Measurements from ENCODE around the gene IDH3B.
A peak's percentile ranks its signal among the peaks of the same experiment; 100 is the strongest.

The IDH3B gene

DNA sequence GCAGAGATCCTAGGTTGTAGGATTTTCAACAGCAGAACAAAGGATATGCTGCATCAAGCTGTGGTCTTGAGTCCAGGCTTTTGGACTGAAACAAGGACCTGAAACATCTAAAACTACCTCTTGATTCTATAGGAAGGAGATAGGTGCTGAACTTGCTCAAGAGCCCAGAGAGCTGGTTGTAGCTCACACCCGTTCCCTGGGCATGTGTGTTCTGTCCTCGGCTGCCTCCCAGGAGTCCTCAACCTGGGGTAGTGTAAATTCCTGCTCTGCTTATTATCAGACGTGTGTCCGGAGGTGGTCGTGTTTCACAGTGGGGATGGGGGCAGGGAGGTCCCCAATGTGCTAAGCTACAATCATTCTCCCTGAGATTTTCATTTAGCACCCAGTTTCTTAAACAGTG is 6.8 kb downstream of the IDH3B start:
- DNase-seq (ENCODE audit: low spot score) = no peak

DNA sequence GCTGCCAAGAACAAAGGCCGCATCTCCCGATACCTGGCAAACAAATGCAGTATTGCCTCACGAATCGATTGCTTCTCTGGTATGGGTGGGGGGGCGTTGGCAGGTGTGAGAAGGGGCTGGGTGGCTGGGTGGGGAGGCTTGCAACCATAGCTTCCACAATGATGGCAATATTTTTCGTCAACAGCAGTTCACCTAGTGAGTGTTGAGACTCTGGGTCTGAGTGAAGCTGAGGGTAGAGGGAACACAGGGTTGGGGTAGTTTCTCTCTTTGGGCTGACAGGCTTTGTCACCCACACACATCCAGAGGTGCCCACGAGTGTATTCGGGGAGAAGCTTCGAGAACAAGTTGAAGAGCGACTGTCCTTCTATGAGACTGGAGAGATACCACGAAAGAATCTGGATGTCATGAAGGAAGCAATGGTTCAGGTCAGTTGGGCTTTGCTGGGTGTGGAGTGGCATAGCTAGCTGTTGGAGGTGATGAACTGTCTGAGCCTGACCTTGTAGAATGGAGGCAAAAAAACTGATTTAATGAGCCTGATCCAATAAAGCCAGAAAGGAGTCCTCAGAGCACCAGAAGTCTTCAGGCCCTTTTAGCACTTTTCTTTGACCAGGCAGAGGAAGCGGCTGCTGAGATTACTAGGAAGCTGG is 7.4 kb downstream of the IDH3B start:
- DNase-seq (ENCODE audit: low spot score) = no peak

DNA sequence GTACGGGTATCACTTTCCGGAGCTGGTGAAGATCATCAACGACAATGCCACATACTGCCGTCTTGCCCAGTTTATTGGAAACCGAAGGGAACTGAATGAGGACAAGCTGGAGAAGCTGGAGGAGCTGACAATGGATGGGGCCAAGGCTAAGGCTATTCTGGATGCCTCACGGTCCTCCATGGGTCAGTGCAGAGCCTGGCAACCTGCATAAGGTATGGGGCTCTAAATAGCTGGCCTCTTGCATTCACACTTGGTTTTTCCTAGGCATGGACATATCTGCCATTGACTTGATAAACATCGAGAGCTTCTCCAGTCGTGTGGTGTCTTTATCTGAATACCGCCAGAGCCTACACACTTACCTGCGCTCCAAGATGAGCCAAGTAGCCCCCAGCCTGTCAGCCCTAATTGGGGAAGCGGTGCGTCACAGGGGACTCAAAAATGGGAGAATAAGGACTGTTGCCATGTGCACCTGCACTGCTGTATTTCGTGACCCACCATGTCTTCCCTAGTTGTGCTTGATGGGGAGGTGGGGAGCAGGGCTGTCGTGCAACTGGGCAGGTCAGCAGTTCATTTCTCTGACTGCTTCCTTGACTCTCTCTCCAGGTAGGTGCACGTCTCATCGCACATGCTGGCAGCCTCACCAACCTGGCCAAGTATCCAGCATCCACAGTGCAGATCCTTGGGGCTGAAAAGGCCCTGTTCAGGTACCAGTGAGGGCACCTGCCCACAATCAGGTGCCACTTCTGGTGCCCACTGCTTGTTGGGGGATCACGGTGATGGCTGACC is 8.5 kb downstream of the IDH3B start:
- no peak for DNase-seq (ENCODE audit: low spot score)

DNA sequence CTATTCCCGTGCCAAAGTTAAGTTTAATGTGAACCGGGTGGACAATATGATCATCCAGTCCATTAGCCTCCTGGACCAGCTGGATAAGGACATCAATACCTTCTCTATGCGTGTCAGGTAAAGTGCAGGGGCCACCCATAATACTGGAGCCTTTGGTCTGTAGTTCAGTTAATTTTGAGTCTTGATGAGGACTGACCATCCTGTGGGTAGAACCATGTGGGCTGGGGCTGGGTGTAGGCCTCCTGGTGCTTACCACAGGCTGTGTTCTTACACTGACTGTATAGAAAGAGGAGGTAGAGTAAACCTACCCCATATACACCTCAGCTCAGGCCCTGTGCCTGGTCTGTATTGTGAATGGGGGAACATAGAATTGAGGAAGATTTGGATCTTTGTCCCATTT is 9.2 kb downstream of the IDH3B start:
- no peak for DNase-seq (ENCODE audit: low spot score)

DNA sequence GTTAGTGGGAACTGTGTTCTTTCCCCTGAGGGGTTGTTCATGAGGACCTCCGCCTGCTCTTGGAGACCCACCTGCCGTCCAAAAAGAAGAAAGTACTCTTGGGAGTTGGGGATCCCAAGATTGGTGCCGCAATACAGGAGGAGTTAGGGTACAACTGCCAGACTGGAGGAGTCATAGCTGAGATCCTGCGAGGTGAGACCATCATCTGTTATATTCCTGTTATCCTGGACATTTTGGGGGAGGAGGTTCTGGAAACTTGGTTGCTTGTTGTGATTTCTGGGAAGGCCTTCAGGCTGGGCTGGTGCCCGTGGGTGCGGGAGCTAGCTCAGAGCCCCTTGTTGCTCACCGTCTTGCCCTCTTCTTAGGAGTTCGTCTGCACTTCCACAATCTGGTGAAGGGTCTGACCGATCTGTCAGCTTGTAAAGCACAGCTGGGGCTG is 9.6 kb downstream of the IDH3B start:
- no peak for DNase-seq (ENCODE audit: low spot score)

DNA sequence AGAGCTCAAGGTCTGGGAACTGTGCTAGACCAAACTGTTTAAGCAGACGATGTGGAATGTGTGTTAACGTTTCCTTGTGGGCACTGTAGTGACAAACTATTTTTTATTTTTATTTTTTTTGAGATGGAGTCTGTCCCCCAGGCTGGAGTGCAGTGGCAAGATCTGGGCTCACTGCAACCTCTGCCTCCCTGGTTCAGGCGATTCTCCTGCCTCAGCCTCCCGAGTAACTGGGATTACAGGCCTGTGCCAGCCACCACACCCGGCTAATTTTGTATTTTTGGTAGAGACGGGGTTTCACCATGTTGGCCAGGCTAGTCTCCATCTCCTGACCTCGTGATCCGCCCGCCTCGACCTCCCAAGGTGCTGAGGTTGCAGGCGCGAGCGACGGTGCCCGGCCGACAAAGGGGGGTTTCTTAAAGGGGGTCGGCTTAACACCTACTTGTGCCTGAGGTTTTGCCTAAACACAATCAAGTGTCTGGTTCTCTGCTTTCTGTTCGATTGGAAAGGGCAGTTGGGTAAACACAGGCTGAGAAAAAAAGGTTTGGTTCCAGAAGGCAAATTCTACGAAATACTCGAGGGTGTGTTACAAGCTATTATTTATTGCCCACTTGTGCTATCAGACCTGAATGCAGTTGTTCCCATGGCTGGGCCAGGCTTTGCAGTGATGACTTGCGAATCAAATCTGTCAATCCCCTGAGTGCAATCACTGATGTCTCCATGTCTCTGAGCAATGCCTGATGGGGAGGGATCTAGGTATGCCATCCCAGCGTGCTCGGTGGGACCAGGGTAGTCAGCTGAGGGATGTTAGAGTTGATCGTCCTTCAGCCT is 10.2 kb downstream of the IDH3B start:
- no peak for DNase-seq (ENCODE audit: low spot score)

DNA sequence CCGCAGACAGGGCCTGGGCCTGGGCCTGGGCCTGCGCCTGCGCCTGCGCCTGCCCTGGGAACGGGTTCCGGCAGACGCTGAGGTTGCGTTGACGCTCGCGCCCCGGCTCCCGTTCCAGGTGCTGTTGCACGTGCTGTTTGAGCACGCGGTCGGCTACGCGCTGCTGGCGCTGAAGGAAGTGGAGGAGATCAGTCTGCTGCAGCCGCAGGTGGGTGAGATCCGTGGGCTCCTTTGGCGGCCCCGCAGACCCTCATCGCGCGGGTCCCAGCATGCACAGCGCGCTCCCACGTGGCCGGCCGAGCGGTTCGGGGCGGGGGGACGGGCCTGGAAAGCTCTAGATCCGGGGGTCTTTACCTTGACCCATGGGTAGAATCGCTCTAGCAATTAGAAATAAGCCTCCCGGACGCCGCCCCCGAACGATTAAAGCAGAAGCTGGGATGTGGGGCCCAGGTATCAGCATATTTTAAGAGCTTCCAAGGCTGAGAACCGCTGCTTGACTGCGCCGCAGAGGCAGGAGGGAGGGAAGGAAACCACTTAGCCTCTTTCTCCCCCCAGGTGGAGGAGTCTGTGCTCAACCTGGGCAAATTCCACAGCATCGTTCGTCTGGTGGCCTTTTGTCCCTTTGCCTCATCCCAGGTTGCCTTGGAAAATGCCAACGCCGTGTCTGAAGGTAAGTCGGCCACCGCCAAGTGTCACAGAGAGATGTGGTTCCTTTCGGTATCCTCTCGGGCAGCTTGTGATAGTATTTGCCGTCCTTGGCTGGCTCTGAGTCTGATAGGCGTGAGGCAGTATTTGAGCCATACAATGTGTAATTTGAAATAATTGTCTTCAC is 11.1 kb downstream of the IDH3B start:
- no peak for DNase-seq (ENCODE audit: low spot score)

DNA sequence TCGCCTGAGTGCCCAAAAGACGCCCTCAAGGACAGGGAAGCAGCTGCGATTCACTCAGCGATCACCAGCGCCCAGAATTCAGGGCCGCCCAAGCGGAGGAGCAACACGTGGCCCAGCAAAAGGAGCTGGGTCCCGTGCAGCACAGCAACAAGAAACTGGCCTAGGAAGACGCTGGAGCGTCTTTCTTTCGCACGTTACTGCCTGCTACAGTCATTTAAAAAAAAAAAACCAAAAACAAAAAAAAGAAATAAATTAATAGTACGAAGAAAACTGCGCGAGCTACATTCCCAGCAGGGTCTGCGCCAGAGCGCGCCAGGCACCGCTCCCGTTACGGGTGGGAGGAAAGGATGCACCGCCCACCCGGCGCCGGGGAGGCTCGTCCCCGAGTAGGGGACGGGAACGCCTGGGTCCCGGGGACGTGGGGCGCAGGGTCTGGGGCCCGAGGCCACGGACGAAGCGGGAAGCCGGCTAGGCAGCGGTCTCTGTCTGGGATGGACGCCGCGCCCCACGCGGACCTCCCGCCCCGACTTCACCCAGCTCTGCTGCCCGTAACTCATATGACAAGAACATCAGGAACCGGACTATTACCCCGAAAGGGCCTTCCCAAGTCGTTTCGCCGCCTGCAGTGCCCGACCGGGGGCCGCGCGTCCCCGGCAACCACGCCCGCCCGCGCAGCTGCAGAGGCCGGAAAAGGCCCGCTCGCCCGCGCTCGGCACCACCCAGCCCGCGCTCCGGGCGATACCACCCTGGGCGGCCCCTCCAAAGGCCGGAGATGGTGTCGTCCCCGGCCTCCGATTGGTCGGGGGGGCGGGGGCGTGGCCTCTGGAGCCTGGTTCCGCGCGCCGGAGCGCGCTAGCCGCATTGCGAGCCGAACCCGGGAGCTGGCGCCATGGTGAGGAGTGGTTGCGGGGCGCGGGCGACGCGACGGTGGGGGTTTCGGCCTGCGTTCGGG is 12.0 kb downstream of the IDH3B start, which contains the start of gene NOP56:
NOP56 (plus strand) TSS at position 861 of the 952 bp plus-strand sequence; CDS start at position 890, 29 bp downstream.
- peak; percentile 92 for DNase-seq (ENCODE audit: low spot score)

DNA sequence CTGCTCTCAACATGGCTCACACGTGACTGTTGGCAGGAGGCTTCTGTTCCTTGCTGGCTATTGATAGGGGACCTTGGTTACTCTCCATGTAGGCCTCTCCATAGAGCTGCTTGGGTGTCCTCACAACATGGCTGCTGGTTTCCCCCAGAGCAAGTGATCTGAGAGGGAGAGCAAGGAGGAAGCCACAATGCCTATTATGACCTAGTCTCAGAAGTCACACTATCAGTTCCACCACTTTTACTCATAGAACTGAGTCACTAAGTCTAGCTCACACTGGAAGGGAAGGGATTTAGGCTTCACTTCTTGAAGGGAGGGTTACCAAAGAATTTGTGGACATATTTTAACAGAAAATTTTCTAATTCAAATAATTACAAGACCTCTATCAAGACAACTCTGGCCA is 20.3 kb downstream of the IDH3B start:
- no peak for DNase-seq (ENCODE audit: low spot score)

DNA sequence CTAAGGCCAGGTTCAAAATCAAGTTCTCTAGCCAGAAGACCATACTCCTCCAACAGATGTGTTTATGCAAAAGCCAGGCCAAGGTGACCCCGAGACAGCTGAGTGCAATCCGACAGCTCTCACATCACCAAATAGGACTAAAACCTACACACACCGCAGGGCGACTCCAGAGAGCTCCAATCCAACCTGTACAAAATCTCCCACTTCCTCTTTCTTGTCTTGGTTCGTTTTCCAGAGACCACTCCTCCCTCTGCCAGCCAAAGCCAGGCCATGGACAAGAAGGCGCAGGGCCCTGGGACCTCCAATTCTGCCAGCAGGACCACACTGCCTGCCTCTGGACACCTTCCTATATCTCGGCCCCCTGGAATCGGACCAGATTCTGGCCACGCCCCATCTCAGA is 23.1 kb downstream of the IDH3B start:
- DNase-seq (ENCODE audit: low spot score) = no peak

DNA sequence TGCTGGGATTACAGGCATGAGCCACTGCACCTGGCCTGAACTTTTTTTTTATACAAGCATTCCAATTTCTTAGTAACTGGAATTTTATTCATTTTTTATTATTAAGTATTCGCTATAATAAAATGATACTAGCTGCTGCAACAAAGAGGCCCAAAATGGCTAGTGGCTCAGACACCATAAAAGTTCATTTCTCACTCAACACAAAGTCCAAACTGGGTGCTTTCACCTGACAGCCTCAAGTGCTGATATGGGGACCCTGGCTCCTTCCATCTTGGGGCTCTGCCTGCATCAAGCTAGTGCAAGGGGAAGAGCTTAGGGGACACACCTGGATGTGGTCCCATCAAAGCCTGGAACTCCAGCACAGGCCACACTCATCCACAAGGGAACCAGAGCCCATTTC is 23.8 kb downstream of the IDH3B start:
- no peak for DNase-seq (ENCODE audit: low spot score)

DNA sequence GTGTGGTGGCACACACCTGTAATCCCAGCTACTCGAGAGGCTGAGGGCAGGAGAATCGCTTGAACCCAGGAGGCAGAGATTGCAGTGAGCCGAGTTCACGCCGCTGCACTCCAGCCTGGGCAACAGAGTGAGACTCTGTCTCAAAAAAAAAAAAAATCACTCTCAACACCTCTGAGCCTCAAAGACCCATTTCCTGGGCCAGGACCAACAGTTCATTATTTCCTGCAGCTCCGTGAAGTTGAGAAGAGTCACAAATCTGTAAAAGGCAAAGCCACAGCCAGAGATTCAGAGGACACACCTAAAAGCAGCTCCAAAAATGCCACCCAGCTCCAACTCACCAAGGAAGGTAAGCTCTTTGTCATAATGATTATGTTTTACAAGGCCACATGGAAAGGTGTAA is 26.8 kb downstream of the IDH3B start:
- no peak for DNase-seq (ENCODE audit: low spot score)

DNA sequence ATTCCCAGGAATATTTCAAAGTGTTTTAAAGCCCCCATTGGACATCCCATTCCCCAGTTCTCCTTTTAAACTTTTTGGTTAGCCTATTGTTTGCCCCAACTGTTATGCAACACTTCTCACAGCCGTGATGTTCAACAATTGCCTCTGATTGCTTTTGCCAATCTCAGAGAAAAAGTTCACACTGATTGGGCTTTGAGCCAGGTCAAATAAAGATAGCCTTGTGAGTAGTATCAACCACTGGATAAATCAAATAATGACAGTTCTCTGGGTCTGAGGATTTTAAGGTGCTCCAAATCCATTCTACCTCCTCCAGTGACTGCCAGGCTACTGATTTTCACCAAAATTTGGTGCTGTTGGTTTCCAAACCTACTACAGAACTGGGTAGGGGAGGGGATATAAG is 30.6 kb downstream of the IDH3B start:
- no peak for DNase-seq (ENCODE audit: low spot score)

DNA sequence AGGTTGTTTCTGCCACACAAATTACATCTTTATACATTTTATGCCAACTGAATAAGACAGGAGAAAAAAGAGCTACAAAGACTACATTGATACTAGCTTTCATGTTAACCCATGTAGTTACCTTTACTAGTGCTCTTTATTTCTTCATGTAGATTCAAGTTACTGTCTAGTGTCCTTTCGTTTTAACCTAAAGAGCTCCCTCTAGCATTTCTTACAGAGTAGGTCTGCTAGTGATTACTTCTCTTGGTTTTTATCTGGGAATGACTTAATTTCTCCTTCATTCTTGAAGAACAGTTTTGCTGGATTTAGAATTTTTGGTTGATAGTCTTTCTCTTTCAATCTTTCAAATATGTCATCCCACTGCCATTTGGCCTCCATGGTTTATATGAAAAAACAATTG is 32.8 kb downstream of the IDH3B start:
- DNase-seq (ENCODE audit: low spot score) = no peak

DNA sequence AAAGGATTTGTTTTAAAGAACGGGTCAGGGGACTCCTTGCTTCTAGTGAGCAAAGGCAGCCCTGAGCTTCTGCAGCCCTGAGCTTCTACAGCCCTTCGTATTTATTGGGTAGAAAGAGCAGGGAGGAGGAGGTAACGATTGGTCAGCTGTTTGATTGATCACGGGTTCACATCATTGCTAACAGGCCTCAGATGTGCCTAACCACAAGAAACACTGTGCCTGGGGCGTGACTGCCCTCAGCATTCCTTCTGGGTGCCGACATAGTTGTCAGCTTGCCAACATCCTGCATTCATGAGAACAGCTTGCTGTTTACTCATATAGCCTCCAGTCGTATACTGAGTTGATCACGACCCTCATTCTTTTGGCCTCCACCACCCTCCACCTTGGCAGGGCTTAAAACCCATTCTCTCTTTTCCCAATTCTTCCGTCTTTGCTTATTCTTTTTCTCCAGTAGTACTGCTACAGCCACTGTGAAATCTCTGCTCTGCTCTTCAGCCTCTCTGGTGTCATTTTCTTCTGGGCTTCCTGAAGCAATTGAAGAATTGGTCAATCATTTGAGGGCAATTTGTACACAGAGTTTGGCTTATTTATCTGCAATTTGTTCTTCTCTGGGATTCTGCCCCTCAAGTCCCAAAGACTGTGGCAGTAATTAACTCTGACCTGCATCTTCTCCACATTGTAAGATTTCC is 37.0 kb downstream of the IDH3B start:
- no peak for DNase-seq (ENCODE audit: low spot score)

DNA sequence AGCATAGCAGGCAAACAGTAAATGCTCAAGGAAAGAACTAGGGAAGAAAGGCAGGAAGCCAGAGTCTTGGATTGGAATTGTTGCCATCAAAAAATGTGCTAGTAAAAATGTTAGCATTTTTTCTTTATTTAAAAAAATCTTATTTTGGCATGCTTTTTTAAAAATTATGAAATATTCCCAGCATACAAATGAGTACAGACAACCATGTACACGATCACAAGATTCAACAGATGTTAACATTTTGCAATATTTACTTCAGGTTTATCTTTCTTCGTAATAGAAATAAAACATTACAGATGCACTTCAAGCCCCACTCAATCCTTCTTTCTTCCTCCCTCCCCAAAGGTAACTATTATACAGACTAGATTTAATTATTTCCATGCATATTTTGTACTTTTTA is 39.0 kb downstream of the IDH3B start:
- no peak for DNase-seq (ENCODE audit: low spot score)

DNA sequence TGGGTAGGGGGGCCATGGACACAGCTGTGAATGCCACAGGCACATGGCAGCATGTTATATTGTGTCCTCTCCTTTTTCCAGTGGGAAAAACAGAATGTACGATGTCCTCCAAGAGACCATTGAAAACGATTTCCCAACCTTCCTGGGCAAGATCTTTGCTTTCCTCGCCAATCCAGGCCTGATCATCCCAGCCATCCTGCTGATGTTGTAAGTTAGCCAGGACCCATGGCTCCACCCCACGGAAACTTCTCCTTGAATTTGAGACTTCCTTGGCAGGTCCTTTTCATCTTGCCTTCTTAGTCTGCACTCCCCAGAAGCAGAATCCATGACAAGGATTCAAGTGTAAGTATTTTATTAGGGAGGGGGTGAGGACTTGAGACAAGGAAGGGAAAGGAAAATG is 39.8 kb downstream of the IDH3B start:
- DNase-seq (ENCODE audit: low spot score) = no peak

DNA sequence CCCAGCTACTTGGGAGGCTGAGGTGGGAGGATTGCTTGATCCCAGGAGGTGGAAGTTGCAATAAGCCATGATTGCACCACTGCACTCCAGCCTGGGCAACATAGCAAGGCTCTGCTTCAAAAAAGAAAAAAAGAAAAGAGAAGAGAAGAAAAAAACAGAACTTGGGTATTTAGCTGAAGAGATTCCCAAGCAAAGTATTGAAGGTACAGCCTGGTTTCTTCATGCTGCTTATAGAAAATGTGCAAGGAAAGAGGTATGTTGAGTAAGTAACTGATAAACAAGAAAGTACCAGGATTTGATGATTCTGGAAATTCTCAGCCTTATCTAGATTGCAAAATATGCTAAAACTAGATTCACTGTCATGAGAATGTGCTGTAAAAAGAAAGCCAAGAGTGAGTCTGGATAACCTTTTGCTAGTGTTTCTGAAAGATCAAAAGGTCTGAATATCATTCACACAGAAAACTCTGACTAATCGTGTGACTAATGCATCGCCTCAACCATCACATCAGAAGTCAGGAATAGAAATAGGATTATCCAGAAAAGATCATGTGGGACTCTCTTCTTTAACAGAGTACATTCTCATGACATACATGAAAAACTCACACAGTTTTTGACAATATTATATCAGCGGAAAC is 43.9 kb downstream of the IDH3B start:
- DNase-seq (ENCODE audit: low spot score) = no peak

DNA sequence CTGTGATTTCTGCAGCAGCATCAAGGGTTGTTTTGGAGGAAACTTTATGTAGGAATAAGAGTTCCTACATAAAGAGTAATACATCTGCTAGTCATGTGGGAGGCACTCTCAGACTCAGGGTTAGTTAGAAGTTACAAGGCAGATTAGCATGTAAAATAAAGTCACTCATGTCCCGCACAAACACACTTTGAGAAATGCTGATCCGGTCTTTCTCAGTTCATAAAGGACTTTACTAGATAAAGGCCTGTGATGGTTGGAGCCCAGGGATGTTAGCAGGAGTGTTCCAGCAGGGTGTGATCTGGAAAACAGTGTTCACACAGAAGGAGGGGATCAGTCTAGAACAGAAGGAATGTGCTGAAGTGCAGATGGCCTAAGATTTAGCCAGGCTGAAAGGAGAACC is 44.7 kb downstream of the IDH3B start:
- no peak for DNase-seq (ENCODE audit: low spot score)

DNA sequence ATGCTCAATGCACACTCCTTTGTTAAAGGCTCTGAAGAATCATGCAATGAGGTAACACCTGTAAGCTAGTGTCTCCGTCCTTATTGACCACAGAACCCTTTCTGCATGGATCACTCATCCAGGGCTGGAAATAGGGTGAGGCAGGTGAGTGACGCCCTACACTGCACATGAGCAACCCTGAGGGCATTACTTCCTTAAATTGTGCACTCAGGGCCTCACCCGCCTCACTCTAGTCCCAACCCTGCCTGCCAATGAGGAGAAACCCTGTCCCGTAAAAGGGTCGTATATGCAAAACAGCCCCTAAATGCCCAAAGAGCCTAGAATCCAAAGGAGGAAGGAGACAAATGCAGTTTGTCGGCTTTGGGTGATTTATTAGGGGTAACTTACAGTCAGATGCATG is 45.2 kb downstream of the IDH3B start:
- DNase-seq (ENCODE audit: low spot score) = no peak
